ENCODE results near the gene CNNM2. TPM values are rescaled to one million over a fixed set of nuclear protein-coding genes. Genes with fewer than 3 reads are reported as not detected.
A peak's percentile ranks its signal among the peaks of the same experiment; 100 is the strongest.

Gene CNNM2
- total and polyA plus RNA-seq, 4 donors: 3.0 to 18.3 (median 7.8) TPM

GRCh38 chr10:102988404-102989314 is 70.6 kb downstream of the CNNM2 start:
- Histone ChIP-seq H3K4me3 (no peak overlapping the region), H3K27me3 (ENCODE audit: control insufficient read depth in 3 of 3, insufficient read depth in 3 of 3, low read length in 2 of 3) (no peaks in the 10 kb centered on the region), H3K9ac (ENCODE audit: insufficient read depth in 1 of 2, low read length in 2 of 2) (no peak overlapping the region), H3K36me3 (ENCODE audit: control insufficient read depth in 4 of 4, insufficient read depth in 4 of 4, low read length in 4 of 4) (no peaks in the 10 kb centered on the region), H3K27ac (ENCODE audit: low read depth in 1 of 2, low read length in 1 of 2) (no peak overlapping the region), H3K4me1 (ENCODE audit: control insufficient read depth in 5 of 5, insufficient read depth in 5 of 5, low read length in 5 of 5) (no peaks in the 10 kb centered on the region), H3K9me3 (ENCODE audit: control insufficient read depth in 4 of 4, insufficient read depth in 3 of 4, low read length in 3 of 4) (no peaks in the 10 kb centered on the region)
- TF ChIP-seq, protein P1, sequence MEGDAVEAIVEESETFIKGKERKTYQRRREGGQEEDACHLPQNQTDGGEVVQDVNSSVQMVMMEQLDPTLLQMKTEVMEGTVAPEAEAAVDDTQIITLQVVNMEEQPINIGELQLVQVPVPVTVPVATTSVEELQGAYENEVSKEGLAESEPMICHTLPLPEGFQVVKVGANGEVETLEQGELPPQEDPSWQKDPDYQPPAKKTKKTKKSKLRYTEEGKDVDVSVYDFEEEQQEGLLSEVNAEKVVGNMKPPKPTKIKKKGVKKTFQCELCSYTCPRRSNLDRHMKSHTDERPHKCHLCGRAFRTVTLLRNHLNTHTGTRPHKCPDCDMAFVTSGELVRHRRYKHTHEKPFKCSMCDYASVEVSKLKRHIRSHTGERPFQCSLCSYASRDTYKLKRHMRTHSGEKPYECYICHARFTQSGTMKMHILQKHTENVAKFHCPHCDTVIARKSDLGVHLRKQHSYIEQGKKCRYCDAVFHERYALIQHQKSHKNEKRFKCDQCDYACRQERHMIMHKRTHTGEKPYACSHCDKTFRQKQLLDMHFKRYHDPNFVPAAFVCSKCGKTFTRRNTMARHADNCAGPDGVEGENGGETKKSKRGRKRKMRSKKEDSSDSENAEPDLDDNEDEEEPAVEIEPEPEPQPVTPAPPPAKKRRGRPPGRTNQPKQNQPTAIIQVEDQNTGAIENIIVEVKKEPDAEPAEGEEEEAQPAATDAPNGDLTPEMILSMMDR (IDR thresholded peaks at IDR 0.05; ENCODE audit: control extremely low read depth, extremely low read depth): no peak
- DNase-seq: peak in 2 of 3 donors; percentile 12 to 33
- 52 to 60% methylated on average over 8 of the region's 8 CpGs for WGBS, 2 donors
- no peak for ATAC-seq (ENCODE audit: insufficient read depth, low FRiP score)

GRCh38 chr10:102994531-102995295 is 76.6 kb downstream of the CNNM2 start:
- TF ChIP-seq, protein P1 (IDR thresholded peaks at IDR 0.05; ENCODE audit: control extremely low read depth, extremely low read depth): no peak
- H3K36me3 ChIP-seq (ENCODE audit: control insufficient read depth in 4 of 4, insufficient read depth in 4 of 4, low read length in 4 of 4): no peaks in the 10 kb centered on the region
- no peaks in the 10 kb centered on the region for H3K9me3 ChIP-seq (ENCODE audit: control insufficient read depth in 4 of 4, insufficient read depth in 3 of 4, low read length in 3 of 4)
- H3K4me1 ChIP-seq (ENCODE audit: control insufficient read depth in 5 of 5, insufficient read depth in 5 of 5, low read length in 5 of 5): no peaks in the 10 kb centered on the region
- H3K4me3 ChIP-seq: no peak overlapping the region
- no peak overlapping the region for H3K27ac ChIP-seq (ENCODE audit: low read depth in 1 of 2, low read length in 1 of 2)
- WGBS, 2 donors: 67 to 85% methylated on average over 5 of the region's 5 CpGs
- H3K9ac ChIP-seq (ENCODE audit: insufficient read depth in 1 of 2, low read length in 2 of 2): no peak overlapping the region
- no peaks in the 10 kb centered on the region for H3K27me3 ChIP-seq (ENCODE audit: control insufficient read depth in 3 of 3, insufficient read depth in 3 of 3, low read length in 2 of 3)
- ATAC-seq (ENCODE audit: insufficient read depth, low FRiP score) (no peak), DNase-seq (no peak)

DNA sequence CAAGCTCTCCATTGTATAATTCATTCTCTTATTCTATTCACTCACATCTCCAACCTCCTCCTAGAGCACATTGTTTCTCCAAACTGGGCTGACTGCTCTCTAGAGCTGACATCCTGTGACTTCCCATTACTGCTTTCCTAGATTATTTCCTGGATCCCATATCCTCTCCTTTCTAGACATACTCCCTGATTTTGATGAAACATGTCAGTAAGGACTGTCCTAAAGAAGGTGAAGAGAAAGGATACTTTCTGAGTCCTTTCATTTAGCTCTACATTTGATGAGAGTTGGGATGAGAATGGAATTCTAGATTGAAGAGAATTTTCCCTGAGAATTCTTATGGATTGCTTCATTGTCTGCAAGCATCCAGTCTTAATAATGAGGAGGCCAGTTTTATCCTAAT is 78.8 kb downstream of the CNNM2 start:
- Histone ChIP-seq H3K4me3 (no peak overlapping the region), H3K27me3 (ENCODE audit: control insufficient read depth in 3 of 3, insufficient read depth in 3 of 3, low read length in 2 of 3) (no peaks in the 10 kb centered on the region), H3K27ac (ENCODE audit: low read depth in 1 of 2, low read length in 1 of 2) (no peak overlapping the region), H3K9ac (ENCODE audit: insufficient read depth in 1 of 2, low read length in 2 of 2) (no peak overlapping the region), H3K9me3 (ENCODE audit: control insufficient read depth in 4 of 4, insufficient read depth in 3 of 4, low read length in 3 of 4) (no peaks in the 10 kb centered on the region), H3K36me3 (ENCODE audit: control insufficient read depth in 4 of 4, insufficient read depth in 4 of 4, low read length in 4 of 4) (no peaks in the 10 kb centered on the region), H3K4me1 (ENCODE audit: control insufficient read depth in 5 of 5, insufficient read depth in 5 of 5, low read length in 5 of 5) (no peaks in the 10 kb centered on the region)
- no peak for DNase-seq
- ATAC-seq (ENCODE audit: insufficient read depth, low FRiP score): no peak
- TF ChIP-seq, protein P1 (IDR thresholded peaks at IDR 0.05; ENCODE audit: control extremely low read depth, extremely low read depth): no peak
